Astrocyte of the spinal cord (primary cell): ENCODE results near the gene VTA1.

Experiments used
- DNase-seq: peaks from one replicate; pipeline ENCODE4 v3.0.0; 2011; ENCODE audit warnings: low read depth, low spot score
- H3K4me3 ChIP-seq: 2 replicates; pipeline ENCODE4 v1.5.1; 2011; ENCODE audit warnings: low read depth, mild to moderate bottlenecking, low read length, moderate library complexity
- CTCF ChIP-seq: IDR thresholded peaks from 2 replicates; pipeline ENCODE4 v1.5.1; 2012; ENCODE audit warnings: low read depth, mild to moderate bottlenecking, low read length, inconsistent platforms
- in situ Hi-C: cut with HindIII; loops from 2 replicates; pipeline ENCODE4 v1.10.0; 2017; ENCODE audit warnings: low sequenced_read_pairs

The VTA1 gene

GRCh38 chr6:142240179-142240578 lies 93.1 kb downstream of the VTA1 start:
- in situ Hi-C loops = no loop called here
- H3K4me3 ChIP-seq = no peak overlapping the region
- TF ChIP-seq CTCF = no peak
- no peak for DNase-seq

- H3K4me3 ChIP-seq = no peak overlapping the region
- no peak for TF ChIP-seq CTCF
- no peak for DNase-seq
- in situ Hi-C loops = no loop called here
Measured at GRCh38 chr6:142241061-142241460, 94.0 kb downstream of the VTA1 start.

GRCh38 chr6:142242269-142242668 lies 95.2 kb downstream of the VTA1 start:
- no peak for TF ChIP-seq CTCF
- no peak overlapping the region for H3K4me3 ChIP-seq
- in situ Hi-C loops = no loop called here
- DNase-seq = peak; percentile 5

GRCh38 chr6:142246960-142247359 lies 99.9 kb downstream of the VTA1 start:
- H3K4me3 ChIP-seq = no peak overlapping the region
- in situ Hi-C loops = no loop called here
- TF ChIP-seq CTCF = no peak
- no peak for DNase-seq

- no peak for DNase-seq
- no peak overlapping the region for H3K4me3 ChIP-seq
- no peak for TF ChIP-seq CTCF
- in situ Hi-C loops = no loop called here
Measured at GRCh38 chr6:142249266-142249665, 102.2 kb downstream of the VTA1 start.

- in situ Hi-C loops = no loop called here
- no peak for DNase-seq
- no peak for TF ChIP-seq CTCF
- H3K4me3 ChIP-seq = no peak overlapping the region
Measured at GRCh38 chr6:142251930-142252445, 104.9 kb downstream of the VTA1 start.

GRCh38 chr6:142254513-142254912 lies 107.5 kb downstream of the VTA1 start:
- TF ChIP-seq CTCF = no peak
- H3K4me3 ChIP-seq = no peak overlapping the region
- in situ Hi-C loops = no loop called here
- DNase-seq = no peak
